Stimulated activated CD8-positive, alpha-beta memory T cell treated with anti-CD3 and anti-CD28 coated beads, Interleukin-7, amount 100 ng/mL, for 48 hours (primary cell): ENCODE results near the gene ZNF878.
A peak's percentile ranks its signal among the peaks of the same experiment; 100 is the strongest.

Experiments
- DNase-seq, 2 donors: peaks; one replicate each; pipeline ENCODE4 v3.0.0-alpha.2; 2020; ENCODE audit warnings: low read depth in 1 of 2; ENCODE audit errors: extremely low read depth in 1 of 2

The ZNF878 gene

GRCh38 chr19:12035220-12036172, 17.3 kb downstream of the ZNF878 start, which contains the start of gene ZNF433:
Gene ZNF433 (minus strand): TSS chr19:12035679. CDS start chr19:12035539, 140 bp downstream.
- peak; percentile 25 to 58 for DNase-seq

DNA sequence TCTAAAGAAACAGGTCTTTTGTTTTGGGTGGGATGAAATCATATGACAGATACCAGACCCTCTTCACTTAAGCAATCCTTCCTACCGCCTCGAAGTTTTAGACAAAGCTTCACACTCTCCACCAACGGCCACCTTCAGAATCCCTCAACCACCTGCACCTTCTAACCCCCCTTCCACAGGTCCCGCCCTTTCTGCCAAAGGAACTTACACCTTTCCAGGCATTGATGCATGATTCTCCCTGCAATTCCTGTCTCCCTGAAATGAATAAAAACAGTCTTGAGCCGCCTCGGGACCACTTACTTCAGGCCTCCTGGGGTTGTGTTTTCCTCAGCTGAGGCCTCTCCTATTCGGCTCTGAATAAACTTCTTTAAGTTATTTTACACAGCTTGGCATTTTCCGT, 18.1 kb downstream of the ZNF878 start:
- DNase-seq = no peak

GRCh38 chr19:12034198-12034597, 18.6 kb downstream of the ZNF878 start:
- no peak for DNase-seq

DNA sequence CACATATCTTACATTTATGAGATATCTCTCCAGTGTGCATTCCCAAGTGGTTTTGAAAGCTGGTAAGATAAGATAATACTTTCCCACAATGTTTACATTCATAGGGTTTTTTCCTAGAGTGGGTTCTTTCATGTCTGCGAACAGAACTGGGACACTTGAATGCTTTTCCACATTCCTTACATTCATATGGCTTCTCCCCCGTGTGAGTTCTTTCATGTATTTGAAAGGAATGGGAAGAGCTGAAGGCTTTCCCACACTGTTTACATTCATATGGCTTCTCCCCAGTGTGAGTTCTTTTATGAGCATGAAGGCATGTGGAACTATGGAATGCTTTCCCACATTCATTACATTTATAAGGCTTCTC, 37.0 kb downstream of the ZNF878 start:
- no peak for DNase-seq

GRCh38 chr19:12015015-12015752, 37.6 kb downstream of the ZNF878 start:
- DNase-seq = no peak

DNA sequence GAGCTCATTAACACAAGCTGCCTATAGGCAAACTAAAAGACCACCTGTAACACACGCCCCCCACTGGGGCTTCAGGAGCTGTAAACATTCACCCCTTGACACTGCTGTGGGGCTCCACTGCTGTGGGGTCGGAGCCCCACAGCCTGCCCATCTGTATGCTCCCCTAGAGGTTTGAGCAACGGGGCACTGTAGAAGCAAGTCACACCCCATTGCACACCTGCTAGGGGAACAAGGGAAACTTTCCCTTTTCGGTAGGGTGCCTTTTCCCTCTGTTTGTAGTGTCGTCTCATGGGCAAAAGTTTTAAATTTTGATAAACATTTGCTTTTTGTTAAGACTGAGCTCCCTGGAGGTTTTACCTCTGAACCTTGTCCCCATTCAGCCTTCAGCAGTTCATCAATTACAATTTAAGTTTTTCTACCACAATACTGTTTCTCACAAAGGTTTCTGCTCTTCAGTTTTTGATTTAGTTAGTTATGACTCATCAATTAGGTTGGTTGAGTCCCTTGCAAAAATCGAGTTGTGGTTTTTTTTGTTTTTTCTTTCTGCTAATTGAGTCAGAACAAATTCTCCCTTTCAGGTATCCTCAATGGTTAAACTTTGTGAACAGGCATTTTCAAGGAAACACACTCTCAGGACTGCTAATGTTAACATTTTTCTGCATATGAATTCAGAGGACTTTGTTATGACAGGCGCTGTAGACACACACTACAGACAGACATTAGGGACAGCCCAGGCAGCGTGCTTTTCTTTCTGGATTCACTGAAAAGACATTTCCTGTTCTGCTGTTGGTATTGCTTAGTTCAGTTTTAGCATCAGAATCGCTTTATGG, 52.4 kb downstream of the ZNF878 start:
- no peak for DNase-seq

- DNase-seq = no peak
Observed at GRCh38 chr19:11995174-11995573, 57.6 kb downstream of the ZNF878 start.
